IMR-90 (cell line): ENCODE data around the gene PLCD1. TPM values are rescaled to one million over a fixed set of nuclear protein-coding genes. Genes with fewer than 3 reads are reported as not detected.

Source experiments
- ATAC-seq: fragments of 200-7000 bp; cut with Tn5 transposase; 2 replicates; pipeline ENCODE4 v1.9.1; 2020; ENCODE audit warnings: low read depth, mild to moderate bottlenecking, moderate library complexity
- BruUV-seq: library from RNA; stranded (reverse); fragments of 400-500 nt; replicated peaks from 2 replicates; lab custom pipeline; 2021; lab: Mats Ljungman, UMichigan
- CTCF ChIA-PET: fragments of 300-600 bp; formaldehyde crosslinking; extraction: SDS; loops from one replicate; lab custom pipeline; 2021; ENCODE audit warnings: antibody characterized with exemption; lab: Yijun Ruan, JAX
- POLR2A ChIA-PET: fragments of 300-600 bp; sonication (Branson Sonifier 250); formaldehyde crosslinking; loops from one replicate; lab custom pipeline; 2022; ENCODE audit warnings: antibody characterized with exemption; ENCODE audit not compliant: unreplicated experiment; lab: Charles Lee
- DNase-seq: peaks from one replicate; pipeline ENCODE4 v3.0.0; 2013
- H2AFZ ChIP-seq: replicated peaks from 2 replicates; pipeline ENCODE3; 2013; ENCODE audit warnings: low read length, mild to moderate bottlenecking; ENCODE audit not compliant: poor library complexity
- H2AK5ac ChIP-seq: 2 replicates; pipeline ENCODE4 v1.6.1; 2013; ENCODE audit warnings: low read depth, low read length, inconsistent platforms
- H2AK9ac ChIP-seq: replicated peaks from 2 replicates; pipeline ENCODE3; 2013; ENCODE audit warnings: mild to moderate bottlenecking, low read depth, low read length, moderate library complexity; ENCODE audit not compliant: poor library complexity
- H2BK120ac ChIP-seq: 2 replicates; pipeline ENCODE4 v1.6.1; 2013; ENCODE audit warnings: low read depth, low read length, inconsistent platforms
- H2BK15ac ChIP-seq: 3 replicates; pipeline ENCODE4 v1.6.1; 2013; ENCODE audit warnings: low read depth, low read length, inconsistent platforms
- H2BK20ac ChIP-seq: 2 replicates; pipeline ENCODE4 v1.6.1; 2013; ENCODE audit warnings: low read depth, mild to moderate bottlenecking, inconsistent platforms, low read length, moderate library complexity
- H2BK5ac ChIP-seq: 2 replicates; pipeline ENCODE4 v1.6.1; 2013; ENCODE audit warnings: mild to moderate bottlenecking, low read depth, low read length, inconsistent platforms; ENCODE audit not compliant: poor library complexity, severe bottlenecking
- H3K14ac ChIP-seq: replicated peaks from 2 replicates; pipeline ENCODE4 v1.6.1; 2013; ENCODE audit warnings: low read depth, low read length, inconsistent platforms
- H3K18ac ChIP-seq: 2 replicates; pipeline ENCODE4 v1.6.1; 2013; ENCODE audit warnings: low read depth, low read length, control low read depth
- H3K23ac ChIP-seq: 2 replicates; pipeline ENCODE4 v1.6.1; 2013; ENCODE audit warnings: low read depth, low read length, inconsistent platforms
- H3K27ac ChIP-seq: 2 replicates; pipeline ENCODE4 v1.5.1; 2013; ENCODE audit warnings: mild to moderate bottlenecking, control low read depth, low read length; ENCODE audit not compliant: insufficient read depth
- H3K27me3 ChIP-seq: 2 replicates; pipeline ENCODE4 v1.6.1; 2013; ENCODE audit warnings: low read length; ENCODE audit not compliant: control insufficient read depth, insufficient read depth
- H3K36me3 ChIP-seq: 2 replicates; pipeline ENCODE4 v1.6.1; 2013; ENCODE audit warnings: low read length, mixed read lengths; ENCODE audit not compliant: control insufficient read depth, insufficient read depth
- H3K4ac ChIP-seq: 2 replicates; pipeline ENCODE4 v1.6.1; 2013; ENCODE audit warnings: low read depth, low read length, inconsistent platforms
- H3K4me1 ChIP-seq: 2 replicates; pipeline ENCODE4 v1.6.1; 2013; ENCODE audit warnings: low read length, mixed read lengths; ENCODE audit not compliant: control insufficient read depth, insufficient read depth
- H3K4me2 ChIP-seq: 2 replicates; pipeline ENCODE4 v1.6.1; 2013; ENCODE audit warnings: low read depth, mild to moderate bottlenecking, control low read depth, low read length, moderate library complexity
- H3K4me3 ChIP-seq: 2 replicates; pipeline ENCODE4 v1.5.1; 2013; ENCODE audit warnings: low read depth, mild to moderate bottlenecking, control low read depth, low read length, moderate library complexity; ENCODE audit not compliant: insufficient read depth
- H3K56ac ChIP-seq: 2 replicates; pipeline ENCODE4 v1.6.1; 2013; ENCODE audit warnings: low read length, inconsistent platforms; ENCODE audit not compliant: insufficient read depth; ENCODE audit errors: extremely low read depth
- H3K79me1 ChIP-seq, 2 experiments: 2 replicates each; pipeline ENCODE4 v1.6.1; 2013; ENCODE audit warnings: low read length in 2 of 2, inconsistent platforms in 1 of 2, low read depth in 1 of 2
- H3K9ac ChIP-seq: 2 replicates; pipeline ENCODE4 v1.6.1; 2013; ENCODE audit warnings: low read depth, low read length, control low read depth
- H3K9me1 ChIP-seq: 2 replicates; pipeline ENCODE4 v1.6.1; 2013; ENCODE audit warnings: low read length, inconsistent platforms; ENCODE audit not compliant: insufficient read depth
- H3K9me3 ChIP-seq: 2 replicates; pipeline ENCODE4 v1.6.1; 2013; ENCODE audit warnings: low read length; ENCODE audit not compliant: control insufficient read depth, insufficient read depth
- H4K20me1 ChIP-seq: 2 replicates; pipeline ENCODE4 v1.6.1; 2013; ENCODE audit warnings: low read length, inconsistent platforms; ENCODE audit not compliant: insufficient read depth
- H4K5ac ChIP-seq: 2 replicates; pipeline ENCODE4 v1.6.1; 2013; ENCODE audit warnings: mild to moderate bottlenecking, low read depth, low read length, control low read depth
- H4K8ac ChIP-seq, 2 experiments: 2 replicates each; pipeline ENCODE4 v1.6.1; 2013; ENCODE audit warnings: low read depth in 2 of 2, low read length in 2 of 2, control low read depth in 1 of 2, inconsistent platforms in 1 of 2
- H4K91ac ChIP-seq: 2 replicates; pipeline ENCODE4 v1.6.1; 2013; ENCODE audit warnings: low read depth, low read length, inconsistent platforms; ENCODE audit not compliant: insufficient read depth
- BHLHE40 ChIP-seq: fragments of 150-350 bp; IDR thresholded peaks from 2 replicates; pipeline ENCODE4 v1.6.1; 2016; ENCODE audit warnings: mild to moderate bottlenecking, low read depth, low read length
- CEBPB ChIP-seq: IDR thresholded peaks from 2 replicates; pipeline ENCODE4 v1.6.1; 2012; ENCODE audit warnings: low read depth, low read length, improper control_type of control experiment
- CHD1 ChIP-seq: IDR thresholded peaks from 2 replicates; pipeline ENCODE4 v1.6.1; 2012; ENCODE audit warnings: low read depth, low read length, improper control_type of control experiment
- CTCF ChIP-seq: conservative IDR thresholded peaks from 2 replicates; pipeline ENCODE4 v1.5.1; 2012; ENCODE audit warnings: mild to moderate bottlenecking, low read depth, low read length, improper control_type of control experiment
- ELK1 ChIP-seq: fragments of 150-350 bp; IDR thresholded peaks from 2 replicates; pipeline ENCODE4 v1.6.1; 2016; ENCODE audit warnings: low read depth, mild to moderate bottlenecking, low read length, moderate library complexity, borderline replicate concordance
- FOS ChIP-seq: fragments of 150-350 bp; IDR thresholded peaks from 2 replicates; pipeline ENCODE4 v1.6.1; 2016; ENCODE audit warnings: low read depth, low read length
- MAFK ChIP-seq: IDR thresholded peaks from 2 replicates; pipeline ENCODE4 v1.6.1; 2012; ENCODE audit warnings: low read depth, low read length, improper control_type of control experiment
- MAZ ChIP-seq: IDR thresholded peaks from 2 replicates; pipeline ENCODE4 v1.6.1; 2012; ENCODE audit warnings: low read depth, mild to moderate bottlenecking, low read length, improper control_type of control experiment, moderate library complexity, borderline replicate concordance
- MXI1 ChIP-seq: IDR thresholded peaks from 2 replicates; pipeline ENCODE4 v1.6.1; 2012; ENCODE audit warnings: low read depth, mild to moderate bottlenecking, low read length, moderate library complexity, borderline replicate concordance
- NFE2L2 ChIP-seq: fragments of 150-350 bp; IDR thresholded peaks from 2 replicates; pipeline ENCODE4 v1.6.1; 2016; ENCODE audit warnings: low read depth, mild to moderate bottlenecking, low read length
- POLR2A ChIP-seq: IDR thresholded peaks from 2 replicates; pipeline ENCODE4 v1.6.1; 2012; ENCODE audit warnings: mild to moderate bottlenecking, low read depth, low read length
- RAD21 ChIP-seq: IDR thresholded peaks from 2 replicates; pipeline ENCODE4 v1.6.1; 2012; ENCODE audit warnings: low read length, improper control_type of control experiment
- RCOR1 ChIP-seq: IDR thresholded peaks from 2 replicates; pipeline ENCODE4 v1.6.1; 2012; ENCODE audit warnings: mild to moderate bottlenecking, low read length, improper control_type of control experiment; ENCODE audit not compliant: insufficient replicate concordance
- SMC3 ChIP-seq: fragments of 150-350 bp; IDR thresholded peaks from 2 replicates; pipeline ENCODE4 v1.6.1; 2016; ENCODE audit warnings: low read depth, mild to moderate bottlenecking, antibody characterized with exemption, low read length, moderate library complexity
- USF2 ChIP-seq: fragments of 150-350 bp; IDR thresholded peaks from 2 replicates; pipeline ENCODE4 v1.6.1; 2017; ENCODE audit warnings: mild to moderate bottlenecking, antibody characterized with exemption, low read length, low read depth
- WGBS, 2 experiments: methylation state at CpG; one replicate each; pipeline versions ENCODE4 v1.1.5 to v1.1.7; 2013; ENCODE audit warnings: missing lambda C conversion rate in 2 of 2; ENCODE audit not compliant: insufficient read length in 1 of 2; ENCODE audit errors: extremely low coverage in 2 of 2; 5-methylcytosine and 5-hydroxymethylcytosine counted together
- dilution Hi-C: fragments of 300-500 bp; cut with HindIII; formaldehyde crosslinking; loops from one replicate; pipeline ENCODE4 v1.14.3; 2018; ENCODE audit warnings: low sequenced_read_pairs; ENCODE audit not compliant: unreplicated experiment
- in situ Hi-C: fragments of 300-500 bp; cut with MboI; formaldehyde crosslinking; loops from 3 replicates; pipeline ENCODE4 v1.14.3; 2019; ENCODE audit warnings: low sequenced_read_pairs, inconsistent platforms, mixed read lengths
- intact Hi-C: fragments of 100-400 bp; cut with micrococcal nuclease; formaldehyde crosslinking; loops from 2 replicates; pipeline ENCODE4 v1.10.0; 2022
- polyA plus RNA-seq, 3 experiments: library from polyadenylated mRNA; depleted of rRNA; stranded (reverse); fragments of >200 nt; gene quantifications; 2 replicates each; pipeline ENCODE4 v1.2.3, GENCODE V29; 2012; ENCODE audit warnings: low replicate concordance in 1 of 3
- total RNA-seq: library from RNA; depleted of rRNA; stranded (reverse); fragments of >200 nt; gene quantifications from 2 replicates; pipeline ENCODE4 v1.2.3, GENCODE V29; 2012

The PLCD1 gene
- total and polyA plus RNA-seq, 2 of the 4 experiments (the other 2 are of a cell fraction): 14.9 to 16.3 TPM

GRCh38 chr3:38032328-38032865, 3.0 kb upstream of the PLCD1 start:
- Histone ChIP-seq H2BK5ac (no peak overlapping the region), H3K9me1 (no peaks in the 10 kb centered on the region; the same call in 1 of the 2 replicates), H4K91ac (no peak overlapping the region), H3K27me3 (peaks cover 3% of the 10 kb centered on the region), H3K4ac (no peak overlapping the region), H3K4me3 (no peak overlapping the region), H4K5ac (no peak overlapping the region), H3K9me3 (no peaks in the 10 kb centered on the region), H2BK20ac (no peak overlapping the region), H3K36me3 (no peaks in the 10 kb centered on the region), H2AK5ac (no peak overlapping the region), H4K20me1 (no peaks in the 10 kb centered on the region), H3K4me2 (no peak overlapping the region), H3K56ac (no peak overlapping the region), H3K4me1 (peaks cover 9% of the 10 kb centered on the region), H3K14ac (no peak overlapping the region), H3K79me1 (peaks cover 3 to 4% of the 10 kb centered on the region in 2 experiments; a peak in 1 of 4 replicates), H2BK120ac (no peak overlapping the region), H3K18ac (no peak overlapping the region), H3K23ac (no peak overlapping the region), H2BK15ac (no peak overlapping the region), H2AFZ (no peak overlapping the region), H4K8ac (no peak overlapping the region), H3K9ac (no peak overlapping the region), H3K27ac (no peak overlapping the region), H2AK9ac (no peak overlapping the region)
- DNase-seq (no peak), ATAC-seq (no peak)
- no CpG with 5 or more reads among the region's 1 CpG for WGBS, 2 experiments
- ChIA-PET CTCF (no interaction called here), POLR2A (no interaction called here)
- TF ChIP-seq MAZ (no peak), CHD1 (no peak), POLR2A (no peak), NFE2L2 (no peak), SMC3 (no peak), CTCF (no peak), MXI1 (no peak), USF2 (no peak), ELK1 (no peak), BHLHE40 (no peak), RAD21 (no peak), CEBPB (no peak), RCOR1 (no peak), MAFK (no peak), FOS (no peak)
- dilution Hi-C loops (no loop called here), in situ Hi-C loops (no loop called here), intact Hi-C loops (no loop called here)
- no TSS peak for BruUV-seq
